SK-N-MC (cell line): ENCODE measurements around the gene IFT43.

Experiments
- EZH2 ChIP-seq: fragments of 200-600 bp; sonication (generic); IDR thresholded peaks from one replicate; pipeline ENCODE4 v1.6.1; 2017; ENCODE audit warnings: antibody characterized with exemption
- FOXP2 ChIP-seq: optimal IDR thresholded peaks from 2 replicates; pipeline ENCODE3; 2011; ENCODE audit warnings: mild to moderate bottlenecking, moderate library complexity; ENCODE audit not compliant: insufficient read depth; ENCODE audit errors: extremely low read length, control extremely low read depth
- POLR2AphosphoS5 ChIP-seq: IDR thresholded peaks from 2 replicates; pipeline ENCODE4 v1.6.1; 2012; ENCODE audit warnings: mild to moderate bottlenecking, low read depth, low read length, borderline replicate concordance

- TF ChIP-seq POLR2AphosphoS5, result no peak
- no peak for TF ChIP-seq EZH2
- no peak for TF ChIP-seq FOXP2
These were observed 6.2 kb downstream of the IFT43 start for GRCh38 chr14:75991753-75992152.
